Psoas muscle (tissue), 8 donors: ENCODE data around the gene ANKMY2. TPM values are rescaled to one million over a fixed set of nuclear protein-coding genes. Genes with fewer than 3 reads are reported as not detected.

Source experiments
- ATAC-seq, 4 donors: fragments of 200-7000 bp; cut with Tn5 transposase; one replicate each; pipeline ENCODE4 v1.9.1; 2020; ENCODE audit warnings: moderate library complexity in 3 of 4, mild to moderate bottlenecking in 2 of 4
- DNase-seq, 2 donors: peaks; one replicate each; pipeline ENCODE4 v3.0.0-alpha.2; 2020
- H3K27ac ChIP-seq: fragments of 200-600 bp; one replicate; pipeline ENCODE4 v1.8.0; 2022
- H3K27me3 ChIP-seq, 3 donors: fragments of 200-600 bp in 1 of 3; one replicate each; pipeline versions ENCODE4 v1.6.1 to v1.8.0; 2013 to 2022; ENCODE audit warnings: low read length in 2 of 3, mild to moderate bottlenecking in 2 of 3, moderate library complexity in 1 of 3; ENCODE audit not compliant: insufficient read depth in 3 of 3
- H3K36me3 ChIP-seq, 2 donors: fragments of 200-600 bp in 1 of 2; one replicate each; pipeline versions ENCODE4 v1.6.1 to v1.8.0; 2013 to 2022; ENCODE audit warnings: low read depth in 1 of 2, mild to moderate bottlenecking in 1 of 2, moderate library complexity in 1 of 2; ENCODE audit not compliant: insufficient read depth in 1 of 2
- H3K4me1 ChIP-seq: fragments of 200-600 bp; one replicate; pipeline ENCODE4 v1.8.0; 2022
- H3K4me3 ChIP-seq: fragments of 200-600 bp; one replicate; pipeline ENCODE4 v1.8.0; 2022; ENCODE audit warnings: mild to moderate bottlenecking
- H3K9me3 ChIP-seq: fragments of 200-600 bp; one replicate; pipeline ENCODE4 v1.8.0; 2022
- CTCF ChIP-seq: fragments of 200-600 bp; IDR thresholded peaks from one replicate; pipeline ENCODE4 v1.8.0; 2022; ENCODE audit warnings: antibody characterized with exemption
- WGBS, 3 donors: extraction: QIAGEN DNeasy Blood & Tissue Kit; methylation state at CpG; one replicate each; pipeline versions ENCODE4 v1.1.6 to v1.1.7; 2013; 5-methylcytosine and 5-hydroxymethylcytosine counted together
- intact Hi-C, 2 donors: fragments of 100-400 bp; cut with DNase I; formaldehyde crosslinking; loops; one replicate each; pipeline versions ENCODE4 v1.11.0 to v1.14.2; 2022
- polyA plus RNA-seq, 3 donors: library from polyadenylated mRNA; stranded (reverse); fragments of 200-250 nt; gene quantifications; one replicate each; pipeline ENCODE4 v1.2.3, GENCODE V29; 2013
- total RNA-seq, 4 donors: library from RNA; stranded (reverse); fragmentation: NEBNext Ultra II Directional in 2 of 4; extraction: Animal tissue kit (Norgen Biotek cat#: 25700) in 2 of 4; gene quantifications; one replicate each; pipeline versions ENCODE4 v1.2.1 to v1.2.4, GENCODE V29; 2021 to 2023
- donor health status: healthy with polysubstance abuse.
- donor health status: DM: no; HTN: no; CAD: no; lungs with moderate emphysema.
- donor health status: Bipolar disorder and iron deficiency.
- donor health status: healthy.
- donor health status: DM: yes; HTN: yes; CAD: no.
- donor health status: DM: no; HTN: no; CAD: no.
- donor health status: DM: no; HTN: no; CAD: no.
- donor health status: DM: yes; HTN: yes; CAD: no.

The ANKMY2 gene
- total and polyA plus RNA-seq, 7 donors, result 4.5 to 16.2 (median 9.9) TPM

DNA sequence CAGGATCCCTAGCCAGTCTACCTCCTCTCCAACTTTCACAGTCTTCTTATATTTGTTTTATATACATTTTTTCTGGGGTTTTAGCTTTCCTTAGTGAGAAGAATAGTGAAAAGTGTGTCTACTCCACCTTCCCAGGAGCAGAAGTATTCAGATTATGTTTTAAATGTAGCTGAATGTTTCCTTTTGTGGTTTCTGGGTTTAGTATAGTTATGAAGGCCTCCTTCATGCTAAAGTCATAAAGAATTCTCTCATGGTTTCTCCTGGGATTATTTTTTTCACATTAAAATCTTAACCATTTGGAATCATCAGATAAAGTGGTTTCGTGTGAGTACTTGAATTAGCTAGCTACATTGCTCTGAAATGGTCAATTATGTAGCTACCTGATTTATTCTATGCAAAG lies 50.9 kb downstream of the ANKMY2 start:
- Histone ChIP-seq H3K27me3 (no peaks in the 10 kb centered on the region), H3K27ac (no peak overlapping the region), H3K9me3 (no peaks in the 10 kb centered on the region), H3K4me1 (no peaks in the 10 kb centered on the region), H3K4me3 (no peak overlapping the region), H3K36me3 (peaks cover 0 to 17% of the 10 kb centered on the region in 2 donors)
- ATAC-seq (no peak), DNase-seq (no peak)
- TF ChIP-seq CTCF, result no peak
- intact Hi-C loops, result no loop called here
- WGBS, 3 donors, result 83 to 85% (median 84%) methylated on average over 1 of the region's 1 CpG

DNA sequence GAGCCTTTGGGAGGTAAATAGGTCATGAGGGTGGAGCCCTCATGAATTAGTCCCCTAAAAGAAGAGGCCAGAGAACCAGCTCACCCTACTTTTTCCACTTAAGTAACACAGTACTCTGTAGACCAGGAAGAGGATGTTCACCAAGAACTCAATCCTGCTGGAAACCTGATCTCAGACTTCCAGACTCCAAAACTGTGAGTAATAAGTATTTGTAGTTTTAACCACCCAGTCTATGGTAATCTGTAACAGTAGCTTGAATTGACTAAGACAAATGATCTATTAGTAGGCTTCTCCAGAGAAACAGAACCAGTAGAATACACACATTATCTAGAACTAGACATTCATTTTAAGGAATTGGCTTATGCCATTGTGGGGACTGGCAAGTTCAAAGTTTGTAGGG lies 51.5 kb downstream of the ANKMY2 start:
- no peak overlapping the region for H3K27ac ChIP-seq
- H3K36me3 ChIP-seq, result peaks cover 0 to 11% of the 10 kb centered on the region in 2 donors
- no peaks in the 10 kb centered on the region for H3K4me1 ChIP-seq
- ATAC-seq (peak in 1 of 4 donors; percentile 27), DNase-seq (no peak)
- H3K4me3 ChIP-seq, result no peak overlapping the region
- no peaks in the 10 kb centered on the region for H3K27me3 ChIP-seq
- intact Hi-C loops, result no loop called here
- no peaks in the 10 kb centered on the region for H3K9me3 ChIP-seq
- no peak for TF ChIP-seq CTCF

DNA sequence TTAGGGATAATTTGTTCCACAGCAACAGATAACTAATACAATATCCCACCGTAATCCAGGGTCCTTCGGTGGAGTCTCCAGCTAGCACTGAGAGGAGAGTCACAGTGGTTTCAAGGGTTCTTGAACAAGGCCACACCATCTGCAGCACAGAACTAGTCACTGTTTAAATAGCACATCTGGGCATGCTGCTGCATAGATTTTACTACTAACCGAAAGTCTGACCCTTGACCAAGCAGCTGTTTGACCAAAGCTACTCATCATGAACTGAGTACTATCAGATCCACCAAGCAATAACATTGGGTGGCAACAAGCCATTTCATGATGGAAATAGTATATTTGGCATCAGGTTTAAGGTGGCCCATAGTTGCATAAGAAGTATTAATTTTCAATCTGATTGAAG lies 53.2 kb downstream of the ANKMY2 start:
- Histone ChIP-seq H3K27me3 (no peaks in the 10 kb centered on the region), H3K36me3 (no peaks in the 10 kb centered on the region), H3K27ac (no peak overlapping the region), H3K4me1 (no peaks in the 10 kb centered on the region), H3K4me3 (no peak overlapping the region), H3K9me3 (no peaks in the 10 kb centered on the region)
- intact Hi-C loops, result no loop called here
- TF ChIP-seq CTCF, result no peak
- ATAC-seq, result no peak
- DNase-seq, result no peak
- 80 to 92% (median 89%) methylated on average over 3 of the region's 3 CpGs for WGBS, 3 donors

DNA sequence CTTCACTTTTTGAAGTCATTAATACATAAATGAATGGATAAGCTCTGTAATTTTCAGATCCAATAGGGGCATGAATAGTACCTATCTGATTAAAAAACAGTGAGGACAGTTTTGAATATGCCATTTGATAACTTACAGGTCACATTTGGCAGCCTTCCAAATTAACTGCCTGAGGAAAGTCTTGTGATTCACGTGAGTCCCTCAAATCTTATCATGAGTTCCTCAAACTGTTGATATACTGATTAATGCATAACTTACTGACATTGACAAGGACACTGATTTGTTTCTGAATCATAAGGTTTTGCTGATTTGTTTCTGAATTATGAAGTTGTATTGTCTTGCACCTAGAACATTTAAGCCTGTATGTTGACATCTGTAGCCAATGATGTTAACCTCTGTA lies 55.1 kb downstream of the ANKMY2 start:
- Histone ChIP-seq H3K27me3 (no peaks in the 10 kb centered on the region), H3K9me3 (no peaks in the 10 kb centered on the region), H3K4me3 (no peak overlapping the region), H3K36me3 (no peaks in the 10 kb centered on the region), H3K4me1 (no peaks in the 10 kb centered on the region), H3K27ac (no peak overlapping the region)
- TF ChIP-seq CTCF, result no peak
- WGBS, 3 donors, result 38 to 58% (median 42%) methylated on average over 1 of the region's 1 CpG
- DNase-seq (no peak), ATAC-seq (no peak)
- intact Hi-C loops, result no loop called here

GRCh38 chr7:16589881-16590280 lies 55.7 kb downstream of the ANKMY2 start:
- Histone ChIP-seq H3K36me3 (no peaks in the 10 kb centered on the region), H3K27me3 (no peaks in the 10 kb centered on the region), H3K4me1 (no peaks in the 10 kb centered on the region), H3K4me3 (no peak overlapping the region), H3K27ac (no peak overlapping the region), H3K9me3 (no peaks in the 10 kb centered on the region)
- DNase-seq (no peak), ATAC-seq (no peak)
- intact Hi-C loops, result no loop called here
- 38 to 50% (median 48%) methylated on average over 2 of the region's 2 CpGs for WGBS, 3 donors
- no peak for TF ChIP-seq CTCF
